Measurements from ENCODE around the gene SETBP1.

The SETBP1 gene

GRCh38 chr18:45046961-45047360 is 366.3 kb downstream of the SETBP1 start:
- no peak for ATAC-seq
- TF ChIP-seq ZNF8 (CRISPR knock-in tag; IDR thresholded peaks at IDR 0.05) (no peak), CSDC2 (CRISPR knock-in tag; IDR thresholded peaks at IDR 0.05) (no peak), SNAI2 (CRISPR knock-in tag; IDR thresholded peaks at IDR 0.05) (no peak), ZFP3 (CRISPR knock-in tag; IDR thresholded peaks at IDR 0.05) (no peak), PPARA (CRISPR knock-in tag; IDR thresholded peaks at IDR 0.05; ENCODE audit: borderline replicate concordance) (no peak), ZNF70 (CRISPR knock-in tag; IDR thresholded peaks at IDR 0.05) (no peak), PATZ1 (CRISPR knock-in tag; IDR thresholded peaks at IDR 0.05; ENCODE audit: borderline replicate concordance) (no peak), TCF4 (CRISPR knock-in tag; IDR thresholded peaks at IDR 0.05; ENCODE audit: borderline replicate concordance) (no peak), ZC3H10 (CRISPR knock-in tag; IDR thresholded peaks at IDR 0.05) (no peak), BACH2 (CRISPR knock-in tag; IDR thresholded peaks at IDR 0.05; ENCODE audit: borderline replicate concordance) (no peak), ZNF565 (CRISPR knock-in tag; conservative IDR thresholded peaks at IDR 0.05; ENCODE audit: low read depth) (no peak), RARB (CRISPR knock-in tag; IDR thresholded peaks at IDR 0.05) (no peak), TOX (CRISPR knock-in tag; IDR thresholded peaks at IDR 0.05; ENCODE audit: borderline replicate concordance) (no peak), ARNTL (CRISPR knock-in tag; IDR thresholded peaks at IDR 0.05; ENCODE audit: borderline replicate concordance, low read depth) (no peak), ZFP30 (CRISPR knock-in tag; IDR thresholded peaks at IDR 0.05) (no peak), ESRRG (CRISPR knock-in tag; IDR thresholded peaks at IDR 0.05) (no peak), CREB5 (CRISPR knock-in tag; IDR thresholded peaks at IDR 0.05; ENCODE audit: low read depth) (no peak), TSHZ2 (CRISPR knock-in tag; IDR thresholded peaks at IDR 0.05) (no peak), ISL1 (CRISPR knock-in tag; IDR thresholded peaks at IDR 0.05) (no peak), CSRNP3 (CRISPR knock-in tag; IDR thresholded peaks at IDR 0.05) (no peak)

- ATAC-seq, result no peak
- TF ChIP-seq ZNF70 (CRISPR knock-in tag; IDR thresholded peaks at IDR 0.05), result no peak
Observed at GRCh38 chr18:45049578-45050319, 369.1 kb downstream of the SETBP1 start.

GRCh38 chr18:45050712-45051601 is 370.3 kb downstream of the SETBP1 start:
- TF ChIP-seq ARNTL (CRISPR knock-in tag; IDR thresholded peaks at IDR 0.05; ENCODE audit: borderline replicate concordance, low read depth), result no peak
- no peak for TF ChIP-seq CREB5 (CRISPR knock-in tag; IDR thresholded peaks at IDR 0.05; ENCODE audit: low read depth)
- no peak for TF ChIP-seq PPARA (CRISPR knock-in tag; IDR thresholded peaks at IDR 0.05; ENCODE audit: borderline replicate concordance)
- no peak for TF ChIP-seq BACH2 (CRISPR knock-in tag; IDR thresholded peaks at IDR 0.05; ENCODE audit: borderline replicate concordance)
- TF ChIP-seq OSR1 (CRISPR knock-in tag; IDR thresholded peaks at IDR 0.05), result no peak
- TF ChIP-seq ISL1 (CRISPR knock-in tag; IDR thresholded peaks at IDR 0.05), result peak; percentile 72
- TF ChIP-seq TOX (CRISPR knock-in tag; IDR thresholded peaks at IDR 0.05; ENCODE audit: borderline replicate concordance), result no peak
- peak; percentile 96 for ATAC-seq

Measured in SK-N-SH treated with all-trans-retinoic acid at 6 μM for 48 hours (cell line).